Activated naive CD8-positive, alpha-beta T cell treated with anti-CD3 and anti-CD28 coated beads, Interleukin-2, amount 10 ng/mL, durations not matched to agents 7 days and 5 days (primary cell): Measurements from ENCODE around the gene MET. TPM values are rescaled to one million over a fixed set of nuclear protein-coding genes. Genes with fewer than 3 reads are reported as not detected.
"Not testable (repeated sequence)": the region's sequence is repeated elsewhere in the genome, so short reads cannot be mapped to it uniquely, and the experiment has no call there.

Experiments
- ATAC-seq: fragments of 150-1000 bp; cut with Tn5 transposase; one replicate; pipeline ENCODE4 v1.10.0; 2021; ENCODE audit warnings: low read depth, moderate library complexity
- POLR2A ChIA-PET: fragments of 350-600 bp; sonication (Branson Sonifier 250); formaldehyde crosslinking; loops from one replicate; lab custom pipeline; 2021; ENCODE audit warnings: antibody characterized with exemption; lab: Charles Lee
- DNase-seq: peaks from one replicate; pipeline ENCODE4 v3.0.0; 2021
- H3K27ac Mint-ChIP-seq: one replicate; pipeline ENCODE4 v1.8.0; 2022; ENCODE audit warnings: mild to moderate bottlenecking, mixed read lengths
- H3K27me3 Mint-ChIP-seq: one replicate; pipeline ENCODE4 v1.8.0; 2022; ENCODE audit warnings: mild to moderate bottlenecking, moderate library complexity, mixed read lengths
- H3K36me3 Mint-ChIP-seq: one replicate; pipeline ENCODE4 v1.8.0; 2021; ENCODE audit warnings: mild to moderate bottlenecking, mixed read lengths
- H3K4me1 Mint-ChIP-seq: one replicate; pipeline ENCODE4 v1.8.0; 2021; ENCODE audit warnings: mixed read lengths
- H3K4me3 Mint-ChIP-seq: one replicate; pipeline ENCODE4 v1.8.0; 2022; ENCODE audit warnings: mild to moderate bottlenecking, moderate library complexity, mixed read lengths
- H3K9me3 Mint-ChIP-seq: one replicate; pipeline ENCODE4 v1.8.0; 2021; ENCODE audit warnings: mixed read lengths
- total RNA-seq, 2 experiments: library from RNA; stranded (reverse); gene quantifications; one replicate each; pipeline ENCODE4 v1.2.3, GENCODE V29; 2021

Gene MET
- total RNA-seq, 2 experiments from 2014 or later: not detected

GRCh38 chr7:116741625-116742316 is 69.8 kb downstream of the MET start:
- Mint-ChIP-seq H3K9me3 (no peaks in the 10 kb centered on the region), H3K36me3 (no peaks in the 10 kb centered on the region), H3K27ac (no peak overlapping the region), H3K27me3 (peaks cover 8% of the 10 kb centered on the region), H3K4me3 (no peak overlapping the region), H3K4me1 (no peaks in the 10 kb centered on the region)
- no peak for DNase-seq
- no peak for ATAC-seq
- POLR2A ChIA-PET: no interaction called here

- H3K27ac Mint-ChIP-seq: no peak overlapping the region
- no peak for ATAC-seq
- H3K4me3 Mint-ChIP-seq: no peak overlapping the region
- H3K9me3 Mint-ChIP-seq: no peaks in the 10 kb centered on the region
- DNase-seq: no peak
- no peaks in the 10 kb centered on the region for H3K4me1 Mint-ChIP-seq
- POLR2A ChIA-PET: no interaction called here
- peaks cover 8% of the 10 kb centered on the region for H3K27me3 Mint-ChIP-seq
- H3K36me3 Mint-ChIP-seq: no peaks in the 10 kb centered on the region
Observed at GRCh38 chr7:116742641-116743040, 70.6 kb downstream of the MET start.

GRCh38 chr7:116743835-116744234 is 71.8 kb downstream of the MET start:
- H3K9me3 Mint-ChIP-seq, H3K27me3 Mint-ChIP-seq, POLR2A ChIA-PET, H3K4me1 Mint-ChIP-seq, H3K36me3 Mint-ChIP-seq, ATAC-seq, DNase-seq, H3K27ac Mint-ChIP-seq, H3K4me3 Mint-ChIP-seq: not testable (repeated sequence)

GRCh38 chr7:116746388-116746787 is 74.4 kb downstream of the MET start:
- H3K4me3 Mint-ChIP-seq, H3K36me3 Mint-ChIP-seq, H3K4me1 Mint-ChIP-seq, ATAC-seq, H3K27ac Mint-ChIP-seq, H3K27me3 Mint-ChIP-seq, POLR2A ChIA-PET, DNase-seq, H3K9me3 Mint-ChIP-seq: not testable (repeated sequence)

GRCh38 chr7:116751070-116751469 is 79.1 kb downstream of the MET start:
- POLR2A ChIA-PET, H3K4me3 Mint-ChIP-seq, H3K9me3 Mint-ChIP-seq, H3K27me3 Mint-ChIP-seq, ATAC-seq, H3K4me1 Mint-ChIP-seq, DNase-seq, H3K27ac Mint-ChIP-seq, H3K36me3 Mint-ChIP-seq: not testable (repeated sequence)

GRCh38 chr7:116752305-116753074 is 80.5 kb downstream of the MET start:
- POLR2A ChIA-PET: no interaction called here
- Mint-ChIP-seq H3K27ac (no peak overlapping the region), H3K36me3 (no peaks in the 10 kb centered on the region), H3K27me3 (peaks cover 5% of the 10 kb centered on the region), H3K4me1 (no peaks in the 10 kb centered on the region), H3K4me3 (no peak overlapping the region), H3K9me3 (peaks cover 5% of the 10 kb centered on the region)
- DNase-seq (no peak), ATAC-seq (no peak)

- Mint-ChIP-seq H3K4me1 (no peaks in the 10 kb centered on the region), H3K9me3 (peaks cover 5% of the 10 kb centered on the region), H3K27ac (no peak overlapping the region), H3K4me3 (no peak overlapping the region), H3K36me3 (no peaks in the 10 kb centered on the region), H3K27me3 (peaks cover 5% of the 10 kb centered on the region)
- DNase-seq (no peak), ATAC-seq (no peak)
- POLR2A ChIA-PET: no interaction called here
Observed at GRCh38 chr7:116753130-116753529, 81.1 kb downstream of the MET start.

GRCh38 chr7:116754186-116754585 is 82.2 kb downstream of the MET start:
- no peaks in the 10 kb centered on the region for H3K36me3 Mint-ChIP-seq
- no peak overlapping the region for H3K4me3 Mint-ChIP-seq
- H3K4me1 Mint-ChIP-seq: no peaks in the 10 kb centered on the region
- H3K9me3 Mint-ChIP-seq: peaks cover 5% of the 10 kb centered on the region
- no peak for DNase-seq
- peaks cover 5% of the 10 kb centered on the region for H3K27me3 Mint-ChIP-seq
- ATAC-seq: no peak
- POLR2A ChIA-PET: no interaction called here
- H3K27ac Mint-ChIP-seq: no peak overlapping the region

GRCh38 chr7:116757283-116757682 is 85.3 kb downstream of the MET start:
- Mint-ChIP-seq H3K9me3 (no peaks in the 10 kb centered on the region), H3K27me3 (peaks cover 12% of the 10 kb centered on the region), H3K4me3 (no peak overlapping the region), H3K36me3 (no peaks in the 10 kb centered on the region), H3K27ac (no peak overlapping the region), H3K4me1 (no peaks in the 10 kb centered on the region)
- POLR2A ChIA-PET: no interaction called here
- no peak for ATAC-seq
- no peak for DNase-seq

- ATAC-seq, POLR2A ChIA-PET, DNase-seq, H3K27ac Mint-ChIP-seq, H3K36me3 Mint-ChIP-seq, H3K9me3 Mint-ChIP-seq, H3K4me3 Mint-ChIP-seq, H3K27me3 Mint-ChIP-seq, H3K4me1 Mint-ChIP-seq: not testable (repeated sequence)
Observed at GRCh38 chr7:116759642-116760041, 87.6 kb downstream of the MET start.

- Mint-ChIP-seq H3K36me3 (no peaks in the 10 kb centered on the region), H3K27me3 (peaks cover 12% of the 10 kb centered on the region), H3K27ac (no peak overlapping the region), H3K4me3 (no peak overlapping the region), H3K4me1 (no peaks in the 10 kb centered on the region), H3K9me3 (no peaks in the 10 kb centered on the region)
- DNase-seq (no peak), ATAC-seq (no peak)
- POLR2A ChIA-PET: no interaction called here
Observed at GRCh38 chr7:116762971-116763370, 91.0 kb downstream of the MET start.

- ATAC-seq: no peak
- Mint-ChIP-seq H3K27ac (no peak overlapping the region), H3K4me3 (no peak overlapping the region), H3K4me1 (no peaks in the 10 kb centered on the region), H3K36me3 (no peaks in the 10 kb centered on the region), H3K27me3 (peaks cover 12% of the 10 kb centered on the region), H3K9me3 (no peaks in the 10 kb centered on the region)
- POLR2A ChIA-PET: no interaction called here
- no peak for DNase-seq
Observed at GRCh38 chr7:116763647-116764046, 91.7 kb downstream of the MET start.

- DNase-seq (no peak), ATAC-seq (no peak)
- POLR2A ChIA-PET: no interaction called here
- no peak overlapping the region for H3K27ac Mint-ChIP-seq
- no peaks in the 10 kb centered on the region for H3K4me1 Mint-ChIP-seq
- no peak overlapping the region for H3K4me3 Mint-ChIP-seq
- H3K27me3 Mint-ChIP-seq: peaks cover 13% of the 10 kb centered on the region
- no peaks in the 10 kb centered on the region for H3K9me3 Mint-ChIP-seq
- H3K36me3 Mint-ChIP-seq: no peaks in the 10 kb centered on the region
Observed at GRCh38 chr7:116766881-116767280, 94.9 kb downstream of the MET start.

- no peak for ATAC-seq
- DNase-seq: no peak
- H3K4me1 Mint-ChIP-seq: no peaks in the 10 kb centered on the region
- POLR2A ChIA-PET: no interaction called here
- H3K27ac Mint-ChIP-seq: no peak overlapping the region
- no peak overlapping the region for H3K4me3 Mint-ChIP-seq
- peaks cover 21% of the 10 kb centered on the region for H3K27me3 Mint-ChIP-seq
- no peaks in the 10 kb centered on the region for H3K36me3 Mint-ChIP-seq
- no peaks in the 10 kb centered on the region for H3K9me3 Mint-ChIP-seq
Observed at GRCh38 chr7:116769546-116769945, 97.5 kb downstream of the MET start.
